Activated naive CD4-positive, alpha-beta T cell treated with anti-CD3 and anti-CD28 coated beads, Interleukin-2, amount 10 ng/mL, durations not matched to agents 7 days and 5 days (primary cell): Measurements from ENCODE around the gene KRT72.

Experiments used
- CTCF ChIA-PET: fragments of 350-600 bp; sonication (Branson Sonifier 250); formaldehyde crosslinking; loops from one replicate; lab custom pipeline; 2021; ENCODE audit warnings: antibody characterized with exemption; lab: Charles Lee
- DNase-seq: peaks from one replicate; pipeline ENCODE4 v3.0.0-alpha.2; 2020
- H3K27ac Mint-ChIP-seq: one replicate; pipeline ENCODE4 v1.8.0; 2021; ENCODE audit warnings: mild to moderate bottlenecking, moderate library complexity, mixed read lengths
- H3K27me3 Mint-ChIP-seq: one replicate; pipeline ENCODE4 v1.8.0; 2021; ENCODE audit warnings: mild to moderate bottlenecking, mixed read lengths
- H3K36me3 Mint-ChIP-seq: one replicate; pipeline ENCODE4 v1.8.0; 2021; ENCODE audit warnings: mixed read lengths
- H3K4me1 Mint-ChIP-seq: one replicate; pipeline ENCODE4 v1.8.0; 2021; ENCODE audit warnings: mixed read lengths
- H3K4me3 Mint-ChIP-seq: one replicate; pipeline ENCODE4 v1.8.0; 2021; ENCODE audit warnings: mild to moderate bottlenecking, moderate library complexity, mixed read lengths
- H3K9me3 Mint-ChIP-seq: one replicate; pipeline ENCODE4 v1.8.0; 2021; ENCODE audit warnings: mixed read lengths

Gene KRT72

DNA sequence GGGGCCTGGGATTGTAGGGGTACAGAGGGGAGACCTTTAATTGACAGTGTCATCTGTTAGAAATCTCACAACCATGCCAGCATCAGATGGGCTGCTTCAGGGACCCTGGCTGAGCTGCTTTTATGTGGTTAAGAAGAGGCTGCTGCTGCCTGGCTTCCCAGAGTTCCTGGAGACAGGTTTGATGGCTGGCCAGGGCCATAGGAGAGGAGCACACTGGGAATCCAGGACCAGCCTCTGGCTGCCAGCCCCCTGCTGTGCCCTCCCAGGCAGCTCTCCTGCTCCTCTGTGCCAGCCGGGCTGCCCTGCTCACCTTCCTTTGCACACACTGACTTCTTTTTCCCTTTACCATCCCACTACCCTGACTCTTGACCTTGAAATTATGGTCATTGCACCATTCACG, 17.6 kb upstream of the KRT72 start:
- no peak overlapping the region for H3K4me3 Mint-ChIP-seq
- peaks cover 3% of the 10 kb centered on the region for H3K36me3 Mint-ChIP-seq
- peak; percentile 8 for DNase-seq
- CTCF ChIA-PET: interaction anchor here (0.9 to 1.1 kb wide), 2 partner anchors 9 to 261 kb away, joined by 3 read pairs; no protein-coding TSS in a partner anchor
- peaks cover 4% of the 10 kb centered on the region for H3K27me3 Mint-ChIP-seq
- H3K27ac Mint-ChIP-seq: no peak overlapping the region
- H3K4me1 Mint-ChIP-seq: peaks cover 37% of the 10 kb centered on the region
- H3K9me3 Mint-ChIP-seq: no peaks in the 10 kb centered on the region

DNA sequence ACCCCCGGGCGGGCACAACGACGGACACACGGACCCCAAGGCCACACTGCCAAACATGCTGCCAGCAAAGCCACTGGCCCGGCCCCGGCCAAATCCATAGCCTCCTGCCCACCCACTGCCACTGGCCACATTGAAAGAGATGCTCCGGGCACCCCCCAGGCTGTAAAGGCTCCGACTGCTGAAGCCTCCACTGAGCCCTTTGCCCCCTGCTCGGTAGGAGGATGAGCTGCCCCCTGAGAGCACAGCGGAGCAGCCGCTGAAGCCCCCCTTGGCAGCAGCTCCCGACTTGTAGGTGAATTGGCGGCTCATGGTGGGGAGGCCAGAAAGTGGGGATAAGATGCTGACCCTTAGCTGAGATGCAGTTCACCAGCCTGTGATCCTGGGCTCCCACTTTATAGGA, 17.0 kb upstream of the KRT72 start, which contains the start of gene KRT73:
TSS of gene KRT73 (minus strand) at position 344 of the 400 bp plus-strand sequence. CDS start at position 309, 35 bp downstream.
- peaks cover 43% of the 10 kb centered on the region for H3K4me1 Mint-ChIP-seq

DNA sequence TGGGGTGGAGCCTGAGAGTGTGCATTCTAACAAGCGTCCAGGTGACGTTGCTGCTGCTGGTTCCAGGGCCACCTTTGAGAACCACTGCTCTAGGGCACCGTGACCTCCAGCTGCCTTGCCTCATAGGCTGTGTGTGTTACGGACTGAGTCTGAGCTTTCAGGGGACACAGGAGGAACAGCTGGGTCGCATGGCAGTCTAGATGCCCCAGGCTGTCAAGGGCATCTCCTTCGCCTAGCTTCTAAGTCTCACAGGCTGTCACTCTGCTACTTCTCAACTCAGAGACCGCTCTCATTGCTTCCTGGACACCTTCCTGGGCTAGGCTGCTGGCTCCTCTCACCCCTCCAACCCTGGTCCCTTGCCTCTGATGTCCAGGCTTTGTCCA, 16.1 kb upstream of the KRT72 start:
- H3K27ac Mint-ChIP-seq: no peak overlapping the region
- CTCF ChIA-PET: interaction anchor here (0.6 kb wide), 1 partner anchor 245 kb away, joined by 3 read pairs; no protein-coding TSS in a partner anchor
- no peak for DNase-seq
- peaks cover 4% of the 10 kb centered on the region for H3K27me3 Mint-ChIP-seq
- H3K36me3 Mint-ChIP-seq: no peaks in the 10 kb centered on the region
- H3K4me3 Mint-ChIP-seq: no peak overlapping the region
- H3K4me1 Mint-ChIP-seq: peaks cover 51% of the 10 kb centered on the region
- no peaks in the 10 kb centered on the region for H3K9me3 Mint-ChIP-seq

More for the DNA sequence above, 17.0 kb upstream of the KRT72 start, which contains the start of gene KRT73:
- Mint-ChIP-seq H3K9me3 (no peaks in the 10 kb centered on the region), H3K27me3 (peaks cover 4% of the 10 kb centered on the region), H3K4me3 (no peak within 1 kb of the TSS), H3K36me3 (peaks cover 3% of the 10 kb centered on the region), H3K27ac (no peak within 1 kb of the TSS)
- CTCF ChIA-PET: no interaction called here
- peak; percentile 16 for DNase-seq

DNA sequence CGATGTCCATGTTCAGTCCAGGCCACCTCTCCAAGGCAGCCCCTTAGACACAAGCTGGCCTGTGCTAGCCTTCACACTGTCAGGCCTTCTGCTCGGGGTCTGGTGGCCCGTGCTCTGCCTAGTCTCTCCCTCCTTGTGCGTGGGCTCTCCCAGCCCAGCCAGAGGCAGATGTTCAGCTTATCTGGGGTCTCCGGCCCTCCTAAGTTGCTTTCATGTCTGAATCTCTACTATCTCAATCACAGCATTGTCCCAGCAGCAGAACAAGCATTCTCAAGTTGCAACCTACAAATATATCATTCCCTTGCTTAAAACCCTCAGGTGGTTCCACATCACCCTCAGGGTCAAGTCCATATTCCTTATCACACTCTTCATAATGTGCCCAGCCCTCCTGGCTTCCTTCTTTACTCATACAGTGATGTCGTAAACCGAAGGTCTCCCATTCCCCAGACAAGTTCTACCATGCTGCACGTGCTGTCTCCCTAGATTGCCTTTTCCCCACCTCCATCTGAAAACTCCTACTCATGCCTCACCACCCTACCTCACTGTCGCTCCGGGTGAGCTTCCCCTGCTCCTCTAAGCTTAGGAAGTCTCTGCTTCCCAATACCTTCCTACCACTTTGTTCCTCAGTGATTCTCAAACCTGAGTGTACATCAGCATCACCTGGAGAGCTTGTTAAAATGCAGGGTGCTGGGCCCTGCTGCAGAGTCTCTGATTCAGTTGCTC, 15.6 kb upstream of the KRT72 start:
- Mint-ChIP-seq H3K4me3 (no peak overlapping the region), H3K27me3 (peaks cover 4% of the 10 kb centered on the region), H3K27ac (no peak overlapping the region), H3K4me1 (peaks cover 56% of the 10 kb centered on the region), H3K9me3 (no peaks in the 10 kb centered on the region), H3K36me3 (no peaks in the 10 kb centered on the region)
- DNase-seq: no peak
- CTCF ChIA-PET: no interaction called here

DNA sequence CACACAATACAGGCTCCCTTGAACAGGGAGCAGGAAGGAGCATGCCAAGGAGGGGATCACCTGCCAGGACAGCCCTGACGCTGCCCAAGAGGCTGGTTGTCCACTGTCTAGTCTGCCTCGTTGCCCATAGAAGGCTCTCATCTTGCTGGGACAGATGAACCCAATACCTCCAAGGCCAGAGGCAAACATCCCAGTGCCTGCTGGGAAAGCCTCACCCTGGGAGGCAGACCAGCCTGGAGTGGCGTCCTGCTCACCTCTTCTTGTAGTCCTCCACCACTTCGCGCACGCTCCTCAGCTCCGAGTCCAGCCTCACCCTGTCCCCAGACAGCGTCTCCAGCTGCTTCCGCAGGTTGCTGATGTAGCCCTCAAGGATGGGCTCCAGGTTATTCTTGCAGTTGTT, 14.6 kb upstream of the KRT72 start:
- Mint-ChIP-seq H3K27me3 (peaks cover 4% of the 10 kb centered on the region), H3K4me3 (no peak overlapping the region), H3K4me1 (peaks cover 64% of the 10 kb centered on the region), H3K36me3 (no peaks in the 10 kb centered on the region), H3K27ac (peak overlapping the region; percentile 74), H3K9me3 (no peaks in the 10 kb centered on the region)
- no peak for DNase-seq
- CTCF ChIA-PET: no interaction called here

DNA sequence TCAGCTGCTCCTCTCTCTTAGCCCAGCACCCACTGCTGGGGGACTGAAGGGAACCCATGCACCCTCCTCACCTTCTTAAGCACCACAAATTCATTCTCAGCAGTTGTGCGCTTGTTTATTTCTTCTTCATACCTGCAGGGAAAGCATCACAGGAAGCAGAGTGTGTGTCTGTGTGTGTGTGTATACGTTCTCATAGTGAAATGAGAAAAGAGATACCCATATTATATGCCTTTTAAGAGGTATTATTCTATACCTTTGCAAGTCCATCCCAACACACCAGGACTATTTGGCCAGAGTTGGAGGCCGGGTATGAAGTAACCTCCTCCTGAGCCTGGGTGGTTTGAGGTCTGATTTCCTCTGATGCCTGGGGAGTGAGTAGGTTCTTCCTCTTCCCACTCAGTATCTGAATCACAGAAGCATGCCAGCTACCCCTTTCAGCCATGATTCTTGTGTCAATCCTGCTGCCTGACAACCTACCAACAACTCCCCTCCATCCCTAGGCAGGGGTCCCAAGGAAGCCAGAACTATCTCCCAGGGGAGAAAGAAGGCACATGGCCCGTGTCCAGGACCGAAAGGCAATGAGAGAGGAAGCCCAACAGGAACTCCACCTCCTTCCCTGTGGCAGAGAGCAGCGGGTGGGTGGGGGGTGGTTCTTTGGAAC, 14.1 kb upstream of the KRT72 start:
- Mint-ChIP-seq H3K27ac (peak overlapping the region; percentile 11), H3K4me1 (peaks cover 66% of the 10 kb centered on the region), H3K9me3 (no peaks in the 10 kb centered on the region), H3K27me3 (peaks cover 7% of the 10 kb centered on the region), H3K36me3 (no peaks in the 10 kb centered on the region), H3K4me3 (no peak overlapping the region)
- CTCF ChIA-PET: no interaction called here
- DNase-seq: no peak

DNA sequence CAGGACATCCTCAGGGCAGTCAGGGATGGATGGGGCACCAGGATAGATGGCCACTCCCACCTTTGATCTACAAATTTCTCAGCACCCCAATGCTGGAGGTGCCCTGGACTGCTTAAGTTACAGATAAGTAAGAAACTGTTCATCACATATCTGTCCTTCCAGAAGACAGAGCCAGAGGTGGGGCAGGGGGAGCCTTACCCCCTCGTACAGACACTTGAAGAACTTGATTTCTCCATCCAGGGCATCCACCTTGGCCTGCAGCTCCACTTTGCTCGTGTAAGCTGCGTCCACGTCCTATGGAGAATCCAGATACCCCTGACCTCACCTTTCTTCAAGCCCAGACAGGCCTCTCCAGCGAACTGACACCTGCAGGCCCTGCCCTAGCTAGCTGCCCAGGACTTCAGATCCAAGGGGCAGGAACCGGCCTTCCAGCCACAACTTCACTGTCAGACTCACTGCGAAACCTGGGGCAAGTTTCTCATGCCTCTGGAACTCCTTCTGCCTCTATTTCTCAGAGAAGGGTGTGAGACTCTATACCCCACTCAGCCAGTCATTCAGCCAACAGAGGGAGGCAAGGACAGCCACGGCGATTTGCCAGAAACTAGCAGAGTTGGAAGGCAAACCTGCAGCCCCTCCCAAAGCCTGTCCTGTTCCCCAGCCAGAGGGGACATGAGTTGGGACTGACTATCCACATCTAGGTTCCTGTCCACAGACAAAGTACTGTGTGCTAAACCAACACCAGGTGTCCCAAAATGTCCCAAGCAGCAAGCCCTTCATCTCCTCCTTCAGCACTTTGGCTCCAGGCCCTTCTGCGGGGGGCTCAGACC, 13.3 kb upstream of the KRT72 start:
- Mint-ChIP-seq H3K9me3 (no peaks in the 10 kb centered on the region), H3K4me1 (peaks cover 73% of the 10 kb centered on the region), H3K27me3 (peaks cover 7% of the 10 kb centered on the region), H3K36me3 (no peaks in the 10 kb centered on the region), H3K27ac (peak overlapping the region; percentile 38), H3K4me3 (no peak overlapping the region)
- CTCF ChIA-PET: no interaction called here
- peak; percentile 19 for DNase-seq

DNA sequence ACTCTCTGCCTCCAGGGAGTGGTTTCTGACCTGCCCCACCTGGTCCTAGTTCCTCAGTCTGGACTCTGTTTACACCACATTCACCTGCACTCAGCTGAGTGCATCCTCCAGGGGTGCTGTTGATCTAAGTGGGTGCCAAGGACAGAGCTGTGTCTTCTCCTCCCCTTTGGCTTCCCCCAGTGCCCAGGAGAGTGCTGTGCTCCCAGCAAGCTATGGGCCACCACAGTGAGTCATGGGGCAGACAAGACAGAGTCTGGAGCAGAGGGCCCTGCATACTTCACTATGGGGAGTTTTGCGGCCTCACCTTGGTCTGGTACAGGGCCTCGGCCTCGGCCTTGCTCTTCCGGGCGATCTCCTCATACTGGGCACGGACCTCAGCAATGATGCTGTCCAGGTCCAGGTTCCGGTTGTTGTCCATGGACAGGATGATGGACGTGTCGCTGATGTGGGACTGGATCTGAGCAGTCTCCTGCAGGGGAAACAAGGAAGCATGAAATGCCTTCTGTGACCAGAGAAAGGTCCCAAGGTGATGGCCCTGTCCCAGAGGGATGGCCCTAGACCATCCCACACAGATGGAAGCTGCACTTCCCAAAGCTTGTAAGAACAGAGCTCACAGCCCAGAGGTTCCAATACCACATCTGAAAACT, 12.2 kb upstream of the KRT72 start:
- H3K4me3 Mint-ChIP-seq: no peak overlapping the region
- no peak overlapping the region for H3K27ac Mint-ChIP-seq
- peaks cover 7% of the 10 kb centered on the region for H3K27me3 Mint-ChIP-seq
- no peaks in the 10 kb centered on the region for H3K9me3 Mint-ChIP-seq
- H3K4me1 Mint-ChIP-seq: peaks cover 84% of the 10 kb centered on the region
- peak; percentile 18 for DNase-seq
- CTCF ChIA-PET: interaction anchor here (1.5 kb wide), 1 partner anchor 27 kb away, joined by 3 read pairs; no protein-coding TSS in a partner anchor
- no peaks in the 10 kb centered on the region for H3K36me3 Mint-ChIP-seq

DNA sequence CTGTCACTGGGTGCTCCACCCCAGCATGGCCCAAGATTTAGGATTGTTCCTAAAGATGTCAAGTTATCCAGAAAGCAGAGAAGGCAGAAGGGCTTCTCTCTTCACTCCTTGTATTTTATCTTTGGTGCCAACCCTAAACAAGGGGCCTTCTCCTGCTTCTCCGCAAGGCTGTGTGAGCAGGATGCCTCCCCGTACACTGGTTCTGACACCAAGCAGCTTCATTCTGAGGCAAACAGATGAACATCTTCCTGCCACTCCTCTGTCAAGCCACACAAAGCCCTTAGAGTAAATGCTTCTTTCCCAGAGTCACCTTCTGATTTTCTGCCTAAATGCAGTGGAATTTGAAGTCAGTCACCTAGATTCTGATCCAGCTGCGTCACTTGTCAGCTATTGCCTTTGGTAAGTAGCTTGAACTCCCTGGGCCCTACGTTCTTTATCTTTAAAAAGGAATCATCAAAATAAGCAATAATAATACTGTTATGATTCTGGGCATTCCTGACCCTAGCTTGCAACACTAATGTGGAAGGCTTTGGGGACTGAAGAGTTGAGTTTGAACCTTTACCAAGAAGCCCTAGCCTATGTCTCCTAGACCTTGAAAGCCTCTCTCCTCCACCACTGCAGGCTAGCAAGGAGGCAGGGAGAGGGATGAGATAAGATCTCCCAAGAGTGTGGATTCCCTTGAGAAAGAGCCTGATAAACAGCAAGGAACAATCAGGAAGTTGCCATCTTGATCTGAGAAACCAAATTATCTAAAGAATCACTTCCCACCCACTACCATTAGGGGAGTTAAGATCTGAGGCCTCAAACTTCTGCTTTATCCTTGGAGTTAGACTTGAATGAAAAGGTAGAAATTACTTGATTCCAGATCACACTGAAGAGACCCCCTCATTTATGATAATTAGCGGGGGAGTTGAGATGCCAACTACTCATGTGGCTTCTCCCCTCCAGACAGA, 11.4 kb upstream of the KRT72 start:
- CTCF ChIA-PET: interaction anchor here (0.7 to 1.5 kb wide), 3 partner anchors 26 to 267 kb away, joined by 3 to 4 read pairs (median 3); no protein-coding TSS in a partner anchor

DNA sequence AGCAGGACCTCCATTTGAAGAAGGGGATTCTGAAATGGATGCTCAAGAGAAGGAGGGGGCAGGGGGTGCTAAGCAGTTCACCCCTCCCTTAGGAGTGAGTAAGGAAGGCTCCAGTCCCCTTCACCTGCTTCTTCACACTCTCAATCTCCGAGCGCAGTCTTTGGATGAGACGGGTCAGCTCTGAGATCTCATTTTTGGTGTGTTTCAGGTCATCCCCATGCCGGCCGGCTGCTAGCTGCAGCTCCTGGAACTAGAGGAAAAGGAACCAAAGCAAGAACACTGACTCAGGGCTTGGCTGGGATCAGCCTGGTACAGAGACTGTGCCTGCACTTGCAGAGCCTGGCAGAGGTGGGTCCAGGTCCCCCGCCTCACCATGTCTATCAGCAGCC, 9.8 kb upstream of the KRT72 start:
- Mint-ChIP-seq H3K27ac (peak overlapping the region; percentile 90), H3K27me3 (peaks cover 3% of the 10 kb centered on the region), H3K36me3 (no peaks in the 10 kb centered on the region), H3K9me3 (no peaks in the 10 kb centered on the region), H3K4me1 (peaks cover 86% of the 10 kb centered on the region), H3K4me3 (peak overlapping the region; percentile 36)
- DNase-seq: peak; percentile 3
- CTCF ChIA-PET: interaction anchor here (1.0 to 1.5 kb wide), 7 partner anchors 8 to 1146 kb away, joined by 3 to 6 read pairs (median 3); no protein-coding TSS in a partner anchor

More for the DNA sequence above, 11.4 kb upstream of the KRT72 start:
- Mint-ChIP-seq H3K36me3 (no peaks in the 10 kb centered on the region), H3K27me3 (peaks cover 7% of the 10 kb centered on the region), H3K4me1 (peaks cover 88% of the 10 kb centered on the region), H3K27ac (no peak overlapping the region), H3K4me3 (no peak overlapping the region), H3K9me3 (no peaks in the 10 kb centered on the region)
- DNase-seq: peak; percentile 21

DNA sequence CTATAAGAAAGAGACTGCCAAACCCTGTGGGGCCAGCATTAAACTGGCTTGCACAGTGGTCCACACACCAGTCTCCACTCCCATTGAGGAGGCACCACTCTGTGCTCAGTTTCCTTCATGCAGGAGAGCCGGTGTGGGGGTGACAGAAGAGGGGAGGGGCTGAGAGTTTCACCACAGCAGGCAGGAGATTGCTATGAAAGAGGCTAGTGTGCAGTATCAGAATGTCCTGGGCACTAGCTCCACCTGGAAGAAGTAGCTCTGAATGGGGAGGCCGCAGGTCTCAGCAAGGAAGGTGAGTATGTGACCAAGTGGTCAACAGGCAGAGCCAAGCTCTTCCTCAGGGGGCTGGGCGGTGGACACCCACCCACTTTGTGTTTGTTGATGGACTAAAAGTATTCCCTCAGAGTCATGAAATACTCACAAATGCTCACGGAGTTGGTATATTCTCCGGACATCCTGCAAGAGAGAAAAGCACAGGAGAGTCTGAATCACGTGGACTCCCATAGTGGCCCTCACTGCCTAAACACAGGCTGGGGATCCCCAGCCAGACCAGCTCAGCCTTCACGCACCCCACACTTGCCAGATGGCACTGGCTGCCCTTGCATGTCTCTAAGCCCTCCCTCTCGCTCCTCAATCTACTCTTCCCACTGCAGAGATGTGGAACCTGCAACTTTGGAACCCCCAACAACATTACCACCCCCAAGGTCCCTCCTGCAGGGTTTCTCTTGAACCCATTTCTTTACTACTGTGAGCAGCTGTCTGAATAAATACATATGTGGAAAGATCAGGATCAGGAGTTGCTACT, 7.8 kb upstream of the KRT72 start:
- no peaks in the 10 kb centered on the region for H3K36me3 Mint-ChIP-seq
- peak; percentile 21 for DNase-seq
- peaks cover 3% of the 10 kb centered on the region for H3K9me3 Mint-ChIP-seq
- CTCF ChIA-PET: interaction anchor here (1.2 to 1.5 kb wide), 2 partner anchors 25 to 40 kb away, joined by 3 to 4 read pairs; no protein-coding TSS in a partner anchor
- no peak overlapping the region for H3K4me3 Mint-ChIP-seq
- H3K27me3 Mint-ChIP-seq: peaks cover 3% of the 10 kb centered on the region
- H3K4me1 Mint-ChIP-seq: peaks cover 87% of the 10 kb centered on the region
- H3K27ac Mint-ChIP-seq: peak overlapping the region; percentile 35

DNA sequence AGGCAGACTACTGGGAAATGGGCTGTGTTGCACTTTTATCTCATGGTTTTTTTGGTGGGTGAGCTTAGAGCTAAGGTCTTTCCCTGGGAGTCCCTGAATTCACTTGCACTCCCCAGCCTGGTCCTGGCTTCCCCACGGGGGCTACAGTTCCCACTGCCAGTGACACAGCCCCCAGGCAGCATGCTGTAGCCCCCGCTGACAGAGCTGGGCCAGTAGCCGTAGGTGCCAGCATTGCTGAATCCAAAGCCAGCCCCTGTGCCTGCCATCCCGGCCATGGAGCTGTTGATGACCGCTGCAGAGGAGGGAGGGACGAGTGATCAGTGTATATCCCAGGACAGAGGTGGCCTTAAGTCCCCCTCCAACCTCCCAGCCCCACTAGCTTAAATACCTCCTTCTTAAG, 6.9 kb upstream of the KRT72 start:
- peaks cover 87% of the 10 kb centered on the region for H3K4me1 Mint-ChIP-seq
- peaks cover 3% of the 10 kb centered on the region for H3K27me3 Mint-ChIP-seq
- H3K36me3 Mint-ChIP-seq: no peaks in the 10 kb centered on the region
- no peak for DNase-seq
- peak overlapping the region; percentile 35 for H3K27ac Mint-ChIP-seq
- CTCF ChIA-PET: interaction anchor here (1.2 to 1.5 kb wide), 2 partner anchors 25 to 41 kb away, joined by 3 to 4 read pairs; no protein-coding TSS in a partner anchor
- peaks cover 3% of the 10 kb centered on the region for H3K9me3 Mint-ChIP-seq
- no peak overlapping the region for H3K4me3 Mint-ChIP-seq
